DOHH2 (cell line): ENCODE data around the gene HNRNPLL.
A peak's percentile ranks its signal among the peaks of the same experiment; 100 is the strongest.

Experiments
- H3F3A ChIP-seq: fragments of 200-600 bp; sonication (generic), shearing (Covaris generic); 2 replicates; pipeline ENCODE4 v1.6.0; 2016; ENCODE audit warnings: antibody characterized with exemption, mild to moderate bottlenecking; ENCODE audit not compliant: control insufficient read depth, insufficient read depth
- H3K27ac ChIP-seq: fragments of 200-600 bp; sonication (generic); 2 replicates; pipeline ENCODE4 v1.5.1; 2014; ENCODE audit warnings: low read depth, mild to moderate bottlenecking, low read length, moderate library complexity
- H3K27me3 ChIP-seq: fragments of 200-600 bp; sonication (generic); 2 replicates; pipeline ENCODE4 v1.6.1; 2014; ENCODE audit warnings: mild to moderate bottlenecking, low read length, mixed read lengths; ENCODE audit not compliant: control insufficient read depth
- H3K36me3 ChIP-seq: fragments of 200-600 bp; sonication (generic); 2 replicates; pipeline ENCODE4 v1.6.1; 2014; ENCODE audit warnings: mild to moderate bottlenecking, low read length, moderate library complexity, mixed read lengths; ENCODE audit not compliant: control insufficient read depth
- H3K4me1 ChIP-seq: fragments of 200-600 bp; sonication (generic); 2 replicates; pipeline ENCODE4 v1.6.1; 2014; ENCODE audit warnings: mild to moderate bottlenecking, low read length, mixed read lengths; ENCODE audit not compliant: control insufficient read depth
- H3K4me2 ChIP-seq: fragments of 200-600 bp; sonication (generic); 2 replicates; pipeline ENCODE4 v1.6.0; 2014; ENCODE audit warnings: mild to moderate bottlenecking, low read length, moderate library complexity
- H3K4me3 ChIP-seq: fragments of 200-600 bp; sonication (generic); 2 replicates; pipeline ENCODE4 v1.5.1; 2014; ENCODE audit warnings: mild to moderate bottlenecking, low read length, mixed read lengths
- H3K79me2 ChIP-seq: fragments of 200-600 bp; sonication (generic); 2 replicates; pipeline ENCODE4 v1.6.1; 2014; ENCODE audit warnings: mild to moderate bottlenecking, low read length, mixed read lengths; ENCODE audit not compliant: control insufficient read depth
- H3K9me2 ChIP-seq: fragments of 200-600 bp; sonication (generic); replicated peaks from 2 replicates; pipeline ENCODE4 v1.6.1; 2014; ENCODE audit warnings: mild to moderate bottlenecking, low read length, mixed read lengths; ENCODE audit not compliant: control insufficient read depth
- H3K9me3 ChIP-seq: fragments of 200-600 bp; sonication (generic); 2 replicates; pipeline ENCODE4 v1.6.1; 2014; ENCODE audit warnings: antibody characterized with exemption, low read length, mixed read lengths; ENCODE audit not compliant: control insufficient read depth, insufficient read depth
- H4K20me1 ChIP-seq: fragments of 200-600 bp; sonication (generic); 2 replicates; pipeline ENCODE4 v1.6.0; 2014; ENCODE audit warnings: low read depth, mild to moderate bottlenecking, antibody characterized with exemption, low read length, moderate library complexity; ENCODE audit not compliant: control insufficient read depth, insufficient read depth
- CTCF ChIP-seq: fragments of 200-600 bp; sonication (generic); IDR thresholded peaks from one replicate; pipeline ENCODE4 v1.5.1; 2014; ENCODE audit warnings: antibody characterized with exemption, mild to moderate bottlenecking, low read depth, low read length; ENCODE audit not compliant: poor library complexity, severe bottlenecking
- EZH2phosphoT487 ChIP-seq: fragments of 200-600 bp; sonication (generic); IDR thresholded peaks from 2 replicates; pipeline ENCODE4 v1.6.1; 2017; ENCODE audit warnings: borderline replicate concordance, mild to moderate bottlenecking, antibody characterized with exemption, low read length, moderate library complexity, mixed read lengths

The HNRNPLL gene

DNA sequence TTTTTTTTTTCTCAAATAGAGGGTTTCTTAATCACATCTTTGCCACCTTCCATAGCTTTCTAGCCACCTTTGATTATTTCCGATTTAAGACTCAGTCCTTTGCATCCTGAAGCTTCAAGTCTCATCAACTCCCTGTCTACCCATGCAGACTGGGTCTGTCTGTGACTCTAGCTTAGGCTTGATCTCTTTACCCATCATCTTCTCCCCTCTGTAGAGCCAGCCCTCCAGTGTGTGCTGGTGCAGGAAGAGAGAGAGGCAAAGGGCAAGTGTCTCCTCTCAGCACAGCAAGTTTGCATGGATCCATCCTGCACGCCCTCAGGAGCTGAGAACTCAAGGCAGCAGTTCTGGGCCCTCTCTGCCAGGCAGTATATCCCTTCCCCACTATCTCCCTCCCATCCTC is 70.4 kb downstream of the HNRNPLL start:
- peaks cover 88% of the 10 kb centered on the region for H3K4me1 ChIP-seq
- no peaks in the 10 kb centered on the region for H3K27me3 ChIP-seq
- H3K9me2 ChIP-seq: no peaks in the 10 kb centered on the region
- H3K36me3 ChIP-seq: no peaks in the 10 kb centered on the region
- no peaks in the 10 kb centered on the region for H4K20me1 ChIP-seq
- no peak for TF ChIP-seq EZH2phosphoT487
- no peak for TF ChIP-seq CTCF
- H3K27ac ChIP-seq: peak overlapping the region; percentile 83
- H3K4me2 ChIP-seq: peak overlapping the region; percentile 72
- H3F3A ChIP-seq: peaks cover 9% of the 10 kb centered on the region
- H3K4me3 ChIP-seq: no peak overlapping the region
- H3K79me2 ChIP-seq: no peaks in the 10 kb centered on the region
- H3K9me3 ChIP-seq: no peaks in the 10 kb centered on the region

- peaks cover 97% of the 10 kb centered on the region for H3K4me1 ChIP-seq
- TF ChIP-seq CTCF (no peak), EZH2phosphoT487 (no peak)
- no peaks in the 10 kb centered on the region for H3K36me3 ChIP-seq
- no peak overlapping the region for H3K27ac ChIP-seq
- H3K9me2 ChIP-seq: no peaks in the 10 kb centered on the region
- no peaks in the 10 kb centered on the region for H3K27me3 ChIP-seq
- H4K20me1 ChIP-seq: no peaks in the 10 kb centered on the region
- no peak overlapping the region for H3K4me3 ChIP-seq
- no peaks in the 10 kb centered on the region for H3K79me2 ChIP-seq
- peaks cover 29% of the 10 kb centered on the region for H3F3A ChIP-seq
- H3K9me3 ChIP-seq: no peaks in the 10 kb centered on the region
- no peak overlapping the region for H3K4me2 ChIP-seq
Measured at GRCh38 chr2:38529208-38529607, 73.5 kb downstream of the HNRNPLL start.

DNA sequence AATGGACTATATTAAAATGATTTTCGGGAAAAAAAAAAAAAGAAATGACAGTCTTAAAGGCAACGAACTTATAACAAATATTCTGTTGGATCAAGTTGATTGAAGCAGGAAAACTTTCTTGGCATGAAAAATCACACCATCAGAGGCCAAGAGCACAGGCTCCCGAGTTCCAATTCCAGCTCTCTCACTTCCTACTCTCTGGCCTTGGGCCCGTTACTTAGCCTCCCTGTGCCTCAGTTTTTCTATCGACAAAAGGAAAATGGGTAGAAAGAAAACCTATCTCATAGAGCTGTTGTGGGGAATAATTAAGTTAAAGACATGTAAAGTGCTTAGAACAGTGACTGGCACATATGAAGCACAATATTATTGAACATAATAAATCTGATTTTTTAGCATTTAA is 74.2 kb downstream of the HNRNPLL start:
- peak overlapping the region; percentile 39 for H3K4me3 ChIP-seq
- no peaks in the 10 kb centered on the region for H3K79me2 ChIP-seq
- no peaks in the 10 kb centered on the region for H4K20me1 ChIP-seq
- no peaks in the 10 kb centered on the region for H3K36me3 ChIP-seq
- peaks cover 34% of the 10 kb centered on the region for H3F3A ChIP-seq
- H3K4me1 ChIP-seq: peaks cover 97% of the 10 kb centered on the region
- peak overlapping the region; percentile 87 for H3K4me2 ChIP-seq
- H3K9me2 ChIP-seq: no peaks in the 10 kb centered on the region
- peak overlapping the region; percentile 85 for H3K27ac ChIP-seq
- H3K9me3 ChIP-seq: no peaks in the 10 kb centered on the region
- H3K27me3 ChIP-seq: no peaks in the 10 kb centered on the region
- no peak for TF ChIP-seq EZH2phosphoT487
- no peak for TF ChIP-seq CTCF
